Vagina (tissue), 2 donors: ENCODE results near the gene RPS6KA1.

Experiments
- POLR2A ChIP-seq, 2 donors: fragments of 450-650 bp; IDR thresholded peaks; one replicate each; pipeline ENCODE4 v1.6.1; 2017; ENCODE audit warnings: antibody characterized with exemption in 2 of 2, mild to moderate bottlenecking in 2 of 2, moderate library complexity in 2 of 2
- POLR2AphosphoS5 ChIP-seq, 2 donors: sonication (generic); formaldehyde crosslinking; IDR thresholded peaks; one replicate each; pipeline ENCODE4 v1.9.0; 2017; ENCODE audit warnings: antibody characterized with exemption in 2 of 2, mild to moderate bottlenecking in 2 of 2, low read depth in 1 of 2; ENCODE audit not compliant: insufficient read depth in 1 of 2
- TF ChIP-seq, protein P1 (sequence below), 3 experiments: fragments of 450-650 bp in 2 of 3; fragments of 200-600 bp in 1 of 3; sonication (generic) in 1 of 3; IDR thresholded peaks; one replicate each; pipeline ENCODE4 v1.5.1; 2017 to 2019; ENCODE audit warnings: antibody characterized with exemption in 3 of 3, mild to moderate bottlenecking in 2 of 3, moderate library complexity in 2 of 3

GRCh38 chr1:26570287-26570686 lies 40.7 kb downstream of the RPS6KA1 start:
- TF ChIP-seq POLR2A (IDR thresholded peaks at IDR 0.05) (no peak), POLR2AphosphoS5 (IDR thresholded peaks at IDR 0.05; ENCODE audit: insufficient read depth in 1 of 2, low read depth in 1 of 2) (no peak)
- TF ChIP-seq, protein P1, sequence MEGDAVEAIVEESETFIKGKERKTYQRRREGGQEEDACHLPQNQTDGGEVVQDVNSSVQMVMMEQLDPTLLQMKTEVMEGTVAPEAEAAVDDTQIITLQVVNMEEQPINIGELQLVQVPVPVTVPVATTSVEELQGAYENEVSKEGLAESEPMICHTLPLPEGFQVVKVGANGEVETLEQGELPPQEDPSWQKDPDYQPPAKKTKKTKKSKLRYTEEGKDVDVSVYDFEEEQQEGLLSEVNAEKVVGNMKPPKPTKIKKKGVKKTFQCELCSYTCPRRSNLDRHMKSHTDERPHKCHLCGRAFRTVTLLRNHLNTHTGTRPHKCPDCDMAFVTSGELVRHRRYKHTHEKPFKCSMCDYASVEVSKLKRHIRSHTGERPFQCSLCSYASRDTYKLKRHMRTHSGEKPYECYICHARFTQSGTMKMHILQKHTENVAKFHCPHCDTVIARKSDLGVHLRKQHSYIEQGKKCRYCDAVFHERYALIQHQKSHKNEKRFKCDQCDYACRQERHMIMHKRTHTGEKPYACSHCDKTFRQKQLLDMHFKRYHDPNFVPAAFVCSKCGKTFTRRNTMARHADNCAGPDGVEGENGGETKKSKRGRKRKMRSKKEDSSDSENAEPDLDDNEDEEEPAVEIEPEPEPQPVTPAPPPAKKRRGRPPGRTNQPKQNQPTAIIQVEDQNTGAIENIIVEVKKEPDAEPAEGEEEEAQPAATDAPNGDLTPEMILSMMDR (IDR thresholded peaks at IDR 0.05) = no peak
